ENCODE measurements around the gene IL6R. TPM values are rescaled to one million over a fixed set of nuclear protein-coding genes. Genes with fewer than 3 reads are reported as not detected.

Gene IL6R
- total and polyA plus RNA-seq, 4 donors, result 18.8 to 67.6 (median 35.3) TPM

DNA sequence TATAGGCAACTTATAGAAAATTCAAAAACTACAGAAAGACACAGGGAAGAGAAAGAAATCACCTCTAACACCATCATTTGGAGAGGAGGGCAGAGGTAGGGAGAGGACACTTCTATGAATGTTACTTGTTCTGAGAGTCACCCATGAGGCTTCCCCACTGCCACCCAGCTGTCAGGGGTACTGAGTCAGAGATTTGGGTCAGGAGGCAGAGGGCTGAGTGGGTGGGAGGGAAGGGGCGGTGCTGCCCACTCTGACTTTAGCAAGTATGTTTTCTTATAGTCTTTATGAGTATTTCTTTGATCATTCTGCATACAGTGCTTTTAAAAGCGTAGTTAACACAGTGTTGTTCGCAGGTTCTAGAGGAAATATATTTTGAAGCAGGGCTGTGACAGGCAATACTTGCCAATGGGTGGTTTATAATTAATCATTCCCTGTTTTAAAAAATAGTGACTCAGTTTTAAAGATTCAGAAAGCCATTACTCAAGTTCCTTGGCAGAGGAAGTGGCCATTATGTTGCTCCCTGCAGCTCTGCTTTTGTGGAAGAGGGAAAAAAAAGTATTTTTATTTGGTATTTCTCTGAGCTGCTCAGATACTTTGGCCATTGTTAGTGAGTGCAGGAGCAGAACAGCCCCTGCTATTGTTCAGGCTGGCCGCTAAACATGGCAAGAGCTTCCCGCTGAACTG, 18.3 kb downstream of the IL6R start:
- WGBS, result 48% methylated on average over 5 of the region's 5 CpGs
- peak overlapping the region; percentile 59 to 66 for H3K9ac ChIP-seq (ENCODE audit: low read depth in 1 of 2, low read length in 2 of 2)
- no peaks in the 10 kb centered on the region for H3K27me3 ChIP-seq (ENCODE audit: control insufficient read depth in 4 of 4, insufficient read depth in 4 of 4, low read length in 3 of 4)
- H3K36me3 ChIP-seq (ENCODE audit: control insufficient read depth in 4 of 4, insufficient read depth in 3 of 4, low read depth in 1 of 4, low read length in 3 of 4), result peaks cover 0 to 8% (median 2%) of the 10 kb centered on the region in 4 donors
- peak in 1 of 2 donors; percentile 47 for TF ChIP-seq JUND (IDR thresholded peaks at IDR 0.05)
- no peak for TF ChIP-seq NR2F2 (IDR thresholded peaks at IDR 0.05)
- TF ChIP-seq YY1 (IDR thresholded peaks at IDR 0.05), result peak; percentile 49
- H3K27ac ChIP-seq (ENCODE audit: low read depth in 1 of 2, low read length in 2 of 2), result peak overlapping the region; percentile 88 to 91
- no peak overlapping the region for H3K4me3 ChIP-seq (ENCODE audit: low read depth in 1 of 3, low read length in 3 of 3)
- no peaks in the 10 kb centered on the region for H3K9me3 ChIP-seq (ENCODE audit: control insufficient read depth in 4 of 4, low read length in 3 of 4)
- H3K4me1 ChIP-seq (ENCODE audit: control insufficient read depth in 4 of 4, insufficient read depth in 4 of 4, low read length in 3 of 4), result peaks cover 22 to 92% (median 73%) of the 10 kb centered on the region in 4 donors
- no peak for DNase-seq (ENCODE audit: low spot score)

- no peaks in the 10 kb centered on the region for H3K9me3 ChIP-seq (ENCODE audit: control insufficient read depth in 4 of 4, low read length in 3 of 4)
- no peak for DNase-seq (ENCODE audit: low spot score)
- H3K27me3 ChIP-seq (ENCODE audit: control insufficient read depth in 4 of 4, insufficient read depth in 4 of 4, low read length in 3 of 4), result no peaks in the 10 kb centered on the region
- TF ChIP-seq, protein P1, sequence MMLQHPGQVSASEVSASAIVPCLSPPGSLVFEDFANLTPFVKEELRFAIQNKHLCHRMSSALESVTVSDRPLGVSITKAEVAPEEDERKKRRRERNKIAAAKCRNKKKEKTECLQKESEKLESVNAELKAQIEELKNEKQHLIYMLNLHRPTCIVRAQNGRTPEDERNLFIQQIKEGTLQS (IDR thresholded peaks at IDR 0.05), result no peak
- no peak for TF ChIP-seq GABPA (IDR thresholded peaks at IDR 0.05 in 1 of 2, conservative IDR thresholded peaks at IDR 0.05 in 1 of 2)
- TF ChIP-seq JUND (IDR thresholded peaks at IDR 0.05), result no peak
- TF ChIP-seq RAD21 (IDR thresholded peaks at IDR 0.05), result no peak
- TF ChIP-seq HNF4G (IDR thresholded peaks at IDR 0.05), result no peak
- TF ChIP-seq, protein P2, sequence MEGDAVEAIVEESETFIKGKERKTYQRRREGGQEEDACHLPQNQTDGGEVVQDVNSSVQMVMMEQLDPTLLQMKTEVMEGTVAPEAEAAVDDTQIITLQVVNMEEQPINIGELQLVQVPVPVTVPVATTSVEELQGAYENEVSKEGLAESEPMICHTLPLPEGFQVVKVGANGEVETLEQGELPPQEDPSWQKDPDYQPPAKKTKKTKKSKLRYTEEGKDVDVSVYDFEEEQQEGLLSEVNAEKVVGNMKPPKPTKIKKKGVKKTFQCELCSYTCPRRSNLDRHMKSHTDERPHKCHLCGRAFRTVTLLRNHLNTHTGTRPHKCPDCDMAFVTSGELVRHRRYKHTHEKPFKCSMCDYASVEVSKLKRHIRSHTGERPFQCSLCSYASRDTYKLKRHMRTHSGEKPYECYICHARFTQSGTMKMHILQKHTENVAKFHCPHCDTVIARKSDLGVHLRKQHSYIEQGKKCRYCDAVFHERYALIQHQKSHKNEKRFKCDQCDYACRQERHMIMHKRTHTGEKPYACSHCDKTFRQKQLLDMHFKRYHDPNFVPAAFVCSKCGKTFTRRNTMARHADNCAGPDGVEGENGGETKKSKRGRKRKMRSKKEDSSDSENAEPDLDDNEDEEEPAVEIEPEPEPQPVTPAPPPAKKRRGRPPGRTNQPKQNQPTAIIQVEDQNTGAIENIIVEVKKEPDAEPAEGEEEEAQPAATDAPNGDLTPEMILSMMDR (IDR thresholded peaks at IDR 0.05; ENCODE audit: low read depth, low read length, missing input control), result no peak
- TF ChIP-seq EGR1 (IDR thresholded peaks at IDR 0.05; ENCODE audit: low read depth in 2 of 2), result no peak
- no peak for TF ChIP-seq RXRA (IDR thresholded peaks at IDR 0.05)
- TF ChIP-seq, protein P3, sequence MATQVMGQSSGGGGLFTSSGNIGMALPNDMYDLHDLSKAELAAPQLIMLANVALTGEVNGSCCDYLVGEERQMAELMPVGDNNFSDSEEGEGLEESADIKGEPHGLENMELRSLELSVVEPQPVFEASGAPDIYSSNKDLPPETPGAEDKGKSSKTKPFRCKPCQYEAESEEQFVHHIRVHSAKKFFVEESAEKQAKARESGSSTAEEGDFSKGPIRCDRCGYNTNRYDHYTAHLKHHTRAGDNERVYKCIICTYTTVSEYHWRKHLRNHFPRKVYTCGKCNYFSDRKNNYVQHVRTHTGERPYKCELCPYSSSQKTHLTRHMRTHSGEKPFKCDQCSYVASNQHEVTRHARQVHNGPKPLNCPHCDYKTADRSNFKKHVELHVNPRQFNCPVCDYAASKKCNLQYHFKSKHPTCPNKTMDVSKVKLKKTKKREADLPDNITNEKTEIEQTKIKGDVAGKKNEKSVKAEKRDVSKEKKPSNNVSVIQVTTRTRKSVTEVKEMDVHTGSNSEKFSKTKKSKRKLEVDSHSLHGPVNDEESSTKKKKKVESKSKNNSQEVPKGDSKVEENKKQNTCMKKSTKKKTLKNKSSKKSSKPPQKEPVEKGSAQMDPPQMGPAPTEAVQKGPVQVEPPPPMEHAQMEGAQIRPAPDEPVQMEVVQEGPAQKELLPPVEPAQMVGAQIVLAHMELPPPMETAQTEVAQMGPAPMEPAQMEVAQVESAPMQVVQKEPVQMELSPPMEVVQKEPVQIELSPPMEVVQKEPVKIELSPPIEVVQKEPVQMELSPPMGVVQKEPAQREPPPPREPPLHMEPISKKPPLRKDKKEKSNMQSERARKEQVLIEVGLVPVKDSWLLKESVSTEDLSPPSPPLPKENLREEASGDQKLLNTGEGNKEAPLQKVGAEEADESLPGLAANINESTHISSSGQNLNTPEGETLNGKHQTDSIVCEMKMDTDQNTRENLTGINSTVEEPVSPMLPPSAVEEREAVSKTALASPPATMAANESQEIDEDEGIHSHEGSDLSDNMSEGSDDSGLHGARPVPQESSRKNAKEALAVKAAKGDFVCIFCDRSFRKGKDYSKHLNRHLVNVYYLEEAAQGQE (IDR thresholded peaks at IDR 0.05), result no peak
- no peak for TF ChIP-seq NR2F2 (IDR thresholded peaks at IDR 0.05)
- TF ChIP-seq SP1 (IDR thresholded peaks at IDR 0.05), result no peak
- no peak for TF ChIP-seq HNF4A (conservative IDR thresholded peaks at IDR 0.05)
- no peak for TF ChIP-seq FOXA1 (IDR thresholded peaks at IDR 0.05)
- TF ChIP-seq YY1 (IDR thresholded peaks at IDR 0.05), result no peak
- no peak overlapping the region for H3K4me3 ChIP-seq (ENCODE audit: low read depth in 1 of 3, low read length in 3 of 3)
- H3K4me1 ChIP-seq (ENCODE audit: control insufficient read depth in 4 of 4, insufficient read depth in 4 of 4, low read length in 3 of 4), result peaks cover 18 to 92% (median 72%) of the 10 kb centered on the region in 4 donors
- peak overlapping the region; percentile 88 to 91 for H3K27ac ChIP-seq (ENCODE audit: low read depth in 1 of 2, low read length in 2 of 2)
- H3K36me3 ChIP-seq (ENCODE audit: control insufficient read depth in 4 of 4, insufficient read depth in 3 of 4, low read depth in 1 of 4, low read length in 3 of 4), result peaks cover 0 to 8% (median 4%) of the 10 kb centered on the region in 4 donors
- 76% methylated on average over 7 of the region's 7 CpGs for WGBS
- H3K9ac ChIP-seq (ENCODE audit: low read depth in 1 of 2, low read length in 2 of 2), result peak overlapping the region; percentile 59 to 66
Observed at GRCh38 chr1:154423988-154424326, 18.8 kb downstream of the IL6R start.

Data from liver (tissue), 9 donors.